Neural progenitor cell (in vitro differentiated cells): ENCODE data around the gene KCNH1. TPM values are rescaled to one million over a fixed set of nuclear protein-coding genes. Genes with fewer than 3 reads are reported as not detected.

ENCODE experiments used
- DNase-seq: peaks from one replicate; pipeline ENCODE4 v3.0.0-alpha.2; 2016; ENCODE audit warnings: low spot score
- H2AFZ ChIP-seq: fragments of 200-600 bp; sonication (generic); replicated peaks from 2 replicates; pipeline ENCODE4 v1.6.1; 2016; ENCODE audit warnings: antibody characterized with exemption
- H3F3A ChIP-seq: fragments of 200-600 bp; sonication (generic); 2 replicates; pipeline ENCODE4 v1.6.1; 2016; ENCODE audit warnings: antibody characterized with exemption, low read depth
- H3K27ac ChIP-seq: fragments of 200-600 bp; sonication (generic); 2 replicates; pipeline ENCODE4 v1.5.1; 2016; ENCODE audit warnings: mild to moderate bottlenecking
- H3K27me3 ChIP-seq: fragments of 200-600 bp; sonication (generic); 2 replicates; pipeline ENCODE4 v1.6.1; 2016; ENCODE audit warnings: mild to moderate bottlenecking, moderate library complexity
- H3K36me3 ChIP-seq: fragments of 200-600 bp; sonication (generic); 2 replicates; pipeline ENCODE4 v1.5.1; 2016
- H3K4me1 ChIP-seq: fragments of 200-600 bp; sonication (generic); 2 replicates; pipeline ENCODE4 v1.6.1; 2016; ENCODE audit warnings: mixed run types
- H3K4me2 ChIP-seq: fragments of 200-600 bp; sonication (generic); 2 replicates; pipeline ENCODE4 v1.6.1; 2016
- H3K4me3 ChIP-seq: fragments of 200-600 bp; sonication (generic); 2 replicates; pipeline ENCODE4 v1.5.1; 2016
- H3K79me2 ChIP-seq: fragments of 200-600 bp; sonication (generic); 2 replicates; pipeline ENCODE4 v1.6.1; 2016; ENCODE audit warnings: low read depth
- H3K9ac ChIP-seq: fragments of 200-600 bp; sonication (generic); 2 replicates; pipeline ENCODE4 v1.6.1; 2016
- H3K9me3 ChIP-seq: fragments of 200-600 bp; sonication (generic); 2 replicates; pipeline ENCODE4 v1.5.1; 2016; ENCODE audit warnings: low read depth
- H4K20me1 ChIP-seq: fragments of 200-600 bp; sonication (generic); 2 replicates; pipeline ENCODE4 v1.6.1; 2016; ENCODE audit warnings: low read depth
- H3K27ac Mint-ChIP-seq: 3 replicates; pipeline ENCODE4 v1.8.0; 2021; ENCODE audit warnings: mixed read lengths
- H3K27me3 Mint-ChIP-seq: 2 replicates; pipeline ENCODE4 v1.8.0; 2022; ENCODE audit warnings: low read depth, mild to moderate bottlenecking, inconsistent platforms, moderate library complexity, mixed read lengths; ENCODE audit not compliant: insufficient read depth
- H3K36me3 Mint-ChIP-seq: 3 replicates; pipeline ENCODE4 v1.8.0; 2021; ENCODE audit warnings: mixed read lengths
- H3K4me1 Mint-ChIP-seq: 3 replicates; pipeline ENCODE4 v1.8.0; 2021; ENCODE audit warnings: mixed read lengths
- H3K4me3 Mint-ChIP-seq: 3 replicates; pipeline ENCODE4 v1.8.0; 2021; ENCODE audit warnings: mild to moderate bottlenecking, moderate library complexity, mixed read lengths
- H3K9me3 Mint-ChIP-seq: 3 replicates; pipeline ENCODE4 v1.8.0; 2020; ENCODE audit warnings: mixed read lengths
- CTCF ChIP-seq: fragments of 200-600 bp; sonication (generic); IDR thresholded peaks from 2 replicates; pipeline ENCODE4 v1.5.1; 2017; ENCODE audit warnings: antibody characterized with exemption, mild to moderate bottlenecking
- EZH2 ChIP-seq: fragments of 200-600 bp; sonication (generic); IDR thresholded peaks from 2 replicates; pipeline ENCODE4 v1.6.1; 2017; ENCODE audit warnings: antibody characterized with exemption, mild to moderate bottlenecking, moderate library complexity
- EZH2phosphoT487 ChIP-seq: fragments of 200-600 bp; sonication (generic); IDR thresholded peaks from 2 replicates; pipeline ENCODE4 v1.6.1; 2017; ENCODE audit warnings: antibody characterized with exemption
- total RNA-seq: library from RNA; depleted of rRNA; stranded (reverse); fragments of >200 nt; gene quantifications from 2 replicates; pipeline ENCODE4 v1.2.3, GENCODE V29; 2015; ENCODE audit warnings: low replicate concordance

The KCNH1 gene
- total RNA-seq, 1 donor from 2014 or later: 1.6 TPM

- Mint-ChIP-seq H3K4me1 (peaks cover 9% of the 10 kb centered on the region), H3K27ac (no peak overlapping the region), H3K36me3 (no peaks in the 10 kb centered on the region), H3K27me3 (no peaks in the 10 kb centered on the region), H3K4me3 (no peak overlapping the region), H3K9me3 (no peaks in the 10 kb centered on the region)
- H3K4me3 ChIP-seq: no peak overlapping the region
- no peak for TF ChIP-seq EZH2
- no peak for TF ChIP-seq CTCF
- no peak for TF ChIP-seq EZH2phosphoT487
- H3K9ac ChIP-seq: no peak overlapping the region
- H3K79me2 ChIP-seq: no peaks in the 10 kb centered on the region
- DNase-seq: no peak
- H3F3A ChIP-seq: no peaks in the 10 kb centered on the region
- no peak overlapping the region for H3K4me2 ChIP-seq
- no peaks in the 10 kb centered on the region for H3K36me3 ChIP-seq
- peaks cover 9% of the 10 kb centered on the region for H3K4me1 ChIP-seq
- H3K27me3 ChIP-seq: no peaks in the 10 kb centered on the region
- no peak overlapping the region for H3K27ac ChIP-seq
- H2AFZ ChIP-seq: no peak overlapping the region
- no peaks in the 10 kb centered on the region for H3K9me3 ChIP-seq
- H4K20me1 ChIP-seq: no peaks in the 10 kb centered on the region
Measured at GRCh38 chr1:210905944-210906453, 227.9 kb downstream of the KCNH1 start.

- no peak for DNase-seq
- Mint-ChIP-seq H3K4me1 (peaks cover 9% of the 10 kb centered on the region), H3K27me3 (no peaks in the 10 kb centered on the region), H3K27ac (no peak overlapping the region), H3K4me3 (no peak overlapping the region), H3K9me3 (no peaks in the 10 kb centered on the region), H3K36me3 (no peaks in the 10 kb centered on the region)
- Histone ChIP-seq H3K9me3 (no peaks in the 10 kb centered on the region), H3K27ac (no peak overlapping the region), H3K4me3 (no peak overlapping the region), H3K9ac (no peak overlapping the region), H3K79me2 (no peaks in the 10 kb centered on the region), H3K4me2 (no peak overlapping the region), H4K20me1 (no peaks in the 10 kb centered on the region), H3K36me3 (no peaks in the 10 kb centered on the region), H3K27me3 (no peaks in the 10 kb centered on the region), H3K4me1 (peaks cover 9% of the 10 kb centered on the region), H2AFZ (no peak overlapping the region), H3F3A (no peaks in the 10 kb centered on the region)
- no peak for TF ChIP-seq EZH2phosphoT487
- TF ChIP-seq EZH2: no peak
- no peak for TF ChIP-seq CTCF
Measured at GRCh38 chr1:210905365-210905904, 228.5 kb downstream of the KCNH1 start.

- Mint-ChIP-seq H3K27ac (no peak overlapping the region), H3K9me3 (no peaks in the 10 kb centered on the region), H3K4me3 (no peak overlapping the region), H3K36me3 (no peaks in the 10 kb centered on the region), H3K4me1 (peaks cover 9% of the 10 kb centered on the region), H3K27me3 (no peaks in the 10 kb centered on the region)
- H3K4me3 ChIP-seq: no peak overlapping the region
- H4K20me1 ChIP-seq: no peaks in the 10 kb centered on the region
- H2AFZ ChIP-seq: no peak overlapping the region
- no peaks in the 10 kb centered on the region for H3K9me3 ChIP-seq
- no peak overlapping the region for H3K4me2 ChIP-seq
- no peak for TF ChIP-seq EZH2
- no peak for TF ChIP-seq CTCF
- TF ChIP-seq EZH2phosphoT487: no peak
- peaks cover 6% of the 10 kb centered on the region for H3K4me1 ChIP-seq
- H3K79me2 ChIP-seq: no peaks in the 10 kb centered on the region
- no peak overlapping the region for H3K9ac ChIP-seq
- H3K36me3 ChIP-seq: no peaks in the 10 kb centered on the region
- DNase-seq: no peak
- H3F3A ChIP-seq: no peaks in the 10 kb centered on the region
- no peak overlapping the region for H3K27ac ChIP-seq
- H3K27me3 ChIP-seq: no peaks in the 10 kb centered on the region
Measured at GRCh38 chr1:210901981-210902770, 231.8 kb downstream of the KCNH1 start.
